Measurements from ENCODE around the gene IL17A.

IL17A gene

DNA sequence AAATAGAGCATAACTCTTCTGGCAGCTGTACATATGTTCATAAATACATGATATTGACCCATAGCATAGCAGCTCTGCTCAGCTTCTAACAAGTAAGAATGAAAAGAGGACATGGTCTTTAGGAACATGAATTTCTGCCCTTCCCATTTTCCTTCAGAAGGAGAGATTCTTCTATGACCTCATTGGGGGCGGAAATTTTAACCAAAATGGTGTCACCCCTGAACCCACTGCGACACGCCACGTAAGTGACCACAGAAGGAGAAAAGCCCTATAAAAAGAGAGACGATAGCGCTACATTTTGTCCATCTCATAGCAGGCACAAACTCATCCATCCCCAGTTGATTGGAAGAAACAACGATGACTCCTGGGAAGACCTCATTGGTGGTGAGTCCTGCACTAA, at the start of gene IL17A:
Gene IL17A (plus strand): TSS at position 301 of the 400 bp plus-strand sequence. CDS start 57 bp downstream, at position 358.
- DNase-seq, result no peak

DNA sequence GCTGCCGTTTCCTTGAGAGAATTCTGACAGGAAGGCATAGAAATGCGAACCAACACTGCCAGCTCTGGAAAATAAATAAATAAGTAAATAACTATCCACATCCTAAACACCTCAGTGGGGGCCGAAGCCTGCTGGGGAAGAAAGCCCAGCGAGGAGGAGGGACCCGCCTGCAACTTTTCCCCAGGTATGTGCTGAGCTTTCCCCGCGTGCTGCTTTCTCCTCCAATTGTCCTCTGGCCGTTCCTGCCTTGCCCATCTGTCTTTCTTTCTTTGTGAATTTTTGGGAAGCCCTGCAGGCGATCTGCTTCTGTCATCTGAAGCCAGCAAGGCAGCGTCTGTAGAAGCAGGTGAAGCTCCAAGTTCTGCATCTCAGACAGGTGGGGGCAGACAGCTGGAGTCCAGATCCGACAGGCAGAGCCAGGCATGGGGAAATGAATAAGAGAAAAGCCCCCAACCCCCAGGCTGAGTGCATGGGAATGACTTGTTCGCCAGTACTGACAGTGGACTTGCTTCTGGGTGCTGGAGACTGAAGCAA, 49.2 kb upstream of the IL17A start:
- no peak for DNase-seq

GRCh38 chr6:52138284-52138683, 47.9 kb upstream of the IL17A start:
- no peak for DNase-seq

DNA sequence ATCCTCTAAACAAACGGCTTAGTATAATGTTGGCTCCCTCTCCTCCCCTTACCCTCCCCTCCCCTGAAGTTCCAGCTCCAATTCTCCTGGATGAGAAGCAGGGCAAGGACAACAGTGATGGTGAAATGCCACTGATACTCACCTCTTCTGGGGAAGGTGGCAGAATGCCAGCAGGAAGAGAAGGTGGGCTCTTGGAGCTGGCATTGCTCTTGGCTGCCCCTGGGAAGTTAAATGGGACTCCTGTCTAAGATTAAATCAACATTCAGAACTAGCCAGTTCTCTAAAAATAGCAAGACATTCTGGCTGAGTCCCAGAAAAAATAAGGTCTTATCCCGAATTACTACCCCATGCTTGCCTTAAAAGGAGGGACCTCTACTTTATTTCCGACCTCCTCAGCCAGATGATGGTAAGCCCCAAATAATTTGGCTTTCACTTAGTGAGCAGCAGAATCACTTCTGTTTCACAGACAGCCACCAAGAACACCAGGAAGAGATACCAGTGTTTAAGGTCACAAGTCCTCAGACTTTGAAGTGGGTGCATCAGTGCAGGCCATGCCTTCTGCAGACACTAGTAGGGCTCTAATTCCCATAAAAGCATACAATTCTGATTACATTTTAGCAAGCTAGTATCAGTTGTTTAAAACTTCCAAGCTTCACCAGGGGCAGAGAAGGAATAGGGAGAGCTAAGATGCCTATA, 46.0 kb upstream of the IL17A start:
- DNase-seq, result no peak

GRCh38 chr6:52141596-52141995, 44.6 kb upstream of the IL17A start:
- no peak for DNase-seq

GRCh38 chr6:52142556-52142955, 43.6 kb upstream of the IL17A start:
- no peak for DNase-seq

- DNase-seq, result no peak
Measured at GRCh38 chr6:52143551-52143950, 42.6 kb upstream of the IL17A start.

DNA sequence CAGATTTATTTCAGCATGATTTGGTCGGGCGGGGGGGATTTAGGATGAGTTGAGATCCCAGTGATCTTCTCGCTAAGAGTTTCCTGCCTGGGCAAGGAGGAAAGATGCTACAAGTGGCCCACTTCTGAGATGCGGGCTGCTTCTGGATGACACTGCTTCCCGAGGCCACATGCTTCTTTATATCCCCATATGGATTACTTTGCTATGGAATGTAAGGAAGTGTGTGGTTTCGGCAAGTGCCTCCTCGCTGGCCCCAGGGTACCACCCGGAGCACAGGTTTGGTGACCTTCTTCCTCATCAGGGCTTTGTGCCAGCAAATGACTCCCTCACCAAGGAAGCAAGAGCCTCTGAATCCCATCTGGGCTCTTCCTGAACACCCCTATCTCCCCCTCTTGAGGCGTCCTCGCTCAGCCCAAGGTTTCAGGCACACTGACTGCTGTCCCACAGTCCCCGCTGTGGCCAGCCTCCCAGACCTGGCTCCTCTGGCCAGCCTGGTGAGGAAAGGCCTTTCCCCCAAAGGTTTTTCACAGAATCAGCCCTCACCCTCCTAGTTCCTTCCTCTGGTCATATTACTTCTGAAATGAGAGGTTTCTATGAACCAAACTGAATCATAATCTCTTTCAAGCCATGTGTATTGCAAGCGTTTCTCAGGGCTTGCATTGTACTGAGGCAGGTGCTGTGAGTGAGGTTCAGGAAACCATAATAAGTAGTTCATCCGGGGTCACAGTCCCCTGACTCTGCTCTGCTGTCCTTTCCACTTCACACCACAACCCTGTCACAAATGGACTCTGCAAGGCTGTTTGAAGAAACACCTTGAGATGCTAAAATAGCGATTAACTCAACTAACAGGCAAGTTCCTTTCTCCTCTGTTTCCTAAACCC, 41.7 kb upstream of the IL17A start:
- no peak for DNase-seq

DNA sequence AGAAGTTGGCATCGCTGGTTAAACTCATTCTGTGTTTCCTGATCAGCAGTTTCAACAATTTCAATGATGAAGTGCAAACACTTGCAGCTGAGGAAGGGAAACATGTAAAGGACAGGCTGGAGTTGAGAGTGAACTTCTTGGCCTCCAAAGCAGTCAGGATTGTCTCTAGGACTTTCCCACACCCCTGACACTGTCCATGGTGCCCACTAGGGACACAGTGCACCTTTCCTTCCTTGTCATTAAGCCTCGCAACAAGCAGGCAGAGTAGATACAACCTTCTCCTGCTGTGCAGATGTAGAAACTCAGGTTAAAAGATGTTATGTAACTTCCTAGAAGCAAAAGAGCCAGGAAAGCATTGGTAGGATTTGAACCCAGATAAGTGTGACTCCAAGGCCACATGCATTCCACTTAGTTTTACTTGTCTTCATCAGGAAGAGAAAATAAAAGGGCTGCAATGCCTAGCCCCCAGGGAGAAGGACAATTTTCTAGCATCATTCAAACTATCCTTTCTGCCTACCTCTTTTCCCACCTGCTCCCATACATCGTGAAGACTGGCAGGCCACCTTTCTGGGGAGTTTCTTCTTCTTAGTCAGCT, 39.2 kb upstream of the IL17A start:
- no peak for DNase-seq

DNA sequence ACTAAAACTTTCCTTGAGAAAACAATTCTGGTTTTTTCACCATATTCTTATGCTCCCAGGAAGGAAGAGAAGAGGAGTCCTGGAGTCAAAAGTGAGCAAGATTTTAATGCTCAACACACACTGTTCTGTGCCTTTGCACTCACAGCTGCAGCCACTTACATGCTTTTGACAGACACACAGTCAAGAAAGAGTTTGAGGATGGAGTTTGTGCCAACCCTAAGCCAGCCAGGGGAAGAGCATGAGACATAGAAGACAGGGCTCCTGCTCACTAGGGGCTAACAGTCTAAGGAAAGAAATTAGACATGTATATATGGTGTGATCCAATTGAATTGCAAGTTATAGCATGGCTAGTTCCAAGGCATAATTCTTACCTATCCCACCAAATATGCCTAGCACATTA, 37.1 kb upstream of the IL17A start:
- DNase-seq, result no peak

DNA sequence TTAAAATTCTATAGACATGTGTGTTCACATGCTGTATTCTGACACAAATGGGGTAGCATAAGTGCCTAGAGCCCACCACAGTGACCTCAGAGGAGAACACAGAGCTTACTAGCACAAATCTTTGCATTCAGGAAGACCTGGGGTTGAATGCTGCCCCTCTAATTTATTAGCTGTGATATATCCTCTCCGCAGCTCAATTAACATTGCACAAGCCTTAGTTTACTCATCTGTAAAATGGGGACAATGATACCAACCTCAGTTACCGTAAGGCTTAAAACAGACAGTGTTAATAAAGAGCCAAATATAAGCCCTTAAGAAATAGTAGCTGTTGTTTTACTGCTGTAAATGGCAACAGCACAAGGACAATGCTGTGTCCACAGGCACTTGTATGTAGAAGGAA, 36.2 kb upstream of the IL17A start:
- no peak for DNase-seq

GRCh38 chr6:52152070-52152423, 34.1 kb upstream of the IL17A start:
- DNase-seq, result no peak

GRCh38 chr6:52152711-52153160, 33.4 kb upstream of the IL17A start:
- DNase-seq, result no peak

GRCh38 chr6:52154381-52154780, 31.8 kb upstream of the IL17A start:
- DNase-seq, result no peak

- peak; percentile 8 for DNase-seq
Measured at GRCh38 chr6:52155791-52156576, 30.2 kb upstream of the IL17A start.

GRCh38 chr6:52157301-52157941, 28.8 kb upstream of the IL17A start:
- DNase-seq, result peak; percentile 36

DNA sequence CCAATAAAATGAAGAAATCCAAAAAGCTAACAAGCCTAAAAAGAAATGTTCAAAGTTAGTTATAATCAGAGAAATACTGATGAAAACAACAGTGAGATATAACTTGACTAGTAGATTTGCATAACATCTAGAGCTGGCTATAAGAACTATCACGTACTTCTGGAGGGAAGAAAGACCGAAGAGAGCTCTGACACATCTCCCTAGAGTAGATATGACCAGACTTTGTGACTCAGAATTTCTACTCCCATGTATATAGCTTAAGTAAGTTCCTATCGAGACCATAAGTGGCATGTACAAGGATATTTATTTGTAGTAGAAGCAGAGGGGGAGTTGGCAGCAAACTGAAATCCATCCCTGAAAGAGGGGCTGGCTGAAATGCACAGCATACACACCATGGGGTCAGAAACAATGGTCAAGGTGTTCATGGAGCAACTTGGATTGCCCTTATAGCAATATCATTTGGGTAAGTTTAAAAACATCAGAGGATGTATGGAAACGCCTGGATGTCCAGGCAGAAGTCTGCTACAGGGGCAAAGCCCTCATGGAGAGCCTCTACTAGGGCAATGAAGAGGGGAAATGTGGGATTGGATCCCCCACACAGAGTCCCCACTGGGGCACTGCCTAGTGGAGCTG, 25.6 kb upstream of the IL17A start:
- no peak for DNase-seq

GRCh38 chr6:52161689-52162438, 24.3 kb upstream of the IL17A start:
- no peak for DNase-seq

- DNase-seq, result peak; percentile 31
Measured at GRCh38 chr6:52162940-52163908, 23.0 kb upstream of the IL17A start.
